ENCODE results near the gene ANAPC16.

ANAPC16 gene

GRCh38 chr10:72264536-72264935 is 48.7 kb downstream of the ANAPC16 start:
- no peak overlapping the region for H3K4me3 ChIP-seq (ENCODE audit: low read depth, low read length)
- H3K4me2 ChIP-seq (ENCODE audit: low read length), result no peak overlapping the region
- H3K4me1 ChIP-seq, result peaks cover 29% of the 10 kb centered on the region
- no peaks in the 10 kb centered on the region for H3K79me2 ChIP-seq
- no peak overlapping the region for H3K9ac ChIP-seq
- no peaks in the 10 kb centered on the region for H3K27me3 ChIP-seq (ENCODE audit: control insufficient read depth, insufficient read depth, low read length)
- H2AFZ ChIP-seq, result no peak overlapping the region
- H3K9me3 ChIP-seq (ENCODE audit: control insufficient read depth, low read length), result no peaks in the 10 kb centered on the region
- no peaks in the 10 kb centered on the region for H3K36me3 ChIP-seq (ENCODE audit: control insufficient read depth, insufficient read depth, low read length)
- TF ChIP-seq CTCF (IDR thresholded peaks at IDR 0.05), result no peak
- H3K27ac ChIP-seq, result no peak overlapping the region

- Histone ChIP-seq H3K79me2 (no peaks in the 10 kb centered on the region), H3K36me3 (ENCODE audit: control insufficient read depth, insufficient read depth, low read length) (no peaks in the 10 kb centered on the region), H3K27me3 (ENCODE audit: control insufficient read depth, insufficient read depth, low read length) (no peaks in the 10 kb centered on the region), H3K4me1 (peaks cover 20% of the 10 kb centered on the region), H3K27ac (no peak overlapping the region), H2AFZ (peak overlapping the region; percentile 38), H3K9me3 (ENCODE audit: control insufficient read depth, low read length) (no peaks in the 10 kb centered on the region), H3K9ac (no peak overlapping the region), H3K4me3 (ENCODE audit: low read depth, low read length) (no peak overlapping the region), H3K4me2 (ENCODE audit: low read length) (no peak overlapping the region)
- TF ChIP-seq CTCF (IDR thresholded peaks at IDR 0.05), result no peak
Observed at GRCh38 chr10:72265508-72265907, 49.7 kb downstream of the ANAPC16 start.

GRCh38 chr10:72265990-72266865 is 50.4 kb downstream of the ANAPC16 start:
- Histone ChIP-seq H3K4me2 (ENCODE audit: low read length) (no peak overlapping the region), H3K27ac (no peak overlapping the region), H3K79me2 (no peaks in the 10 kb centered on the region), H3K9ac (no peak overlapping the region), H3K36me3 (ENCODE audit: control insufficient read depth, insufficient read depth, low read length) (no peaks in the 10 kb centered on the region), H3K4me3 (ENCODE audit: low read depth, low read length) (no peak overlapping the region), H2AFZ (peak overlapping the region; percentile 20), H3K4me1 (peaks cover 15% of the 10 kb centered on the region), H3K27me3 (ENCODE audit: control insufficient read depth, insufficient read depth, low read length) (no peaks in the 10 kb centered on the region), H3K9me3 (ENCODE audit: control insufficient read depth, low read length) (no peaks in the 10 kb centered on the region)
- TF ChIP-seq CTCF (IDR thresholded peaks at IDR 0.05), result no peak

- no peak overlapping the region for H3K9ac ChIP-seq
- no peak overlapping the region for H2AFZ ChIP-seq
- no peak overlapping the region for H3K4me2 ChIP-seq (ENCODE audit: low read length)
- no peak overlapping the region for H3K27ac ChIP-seq
- H3K79me2 ChIP-seq, result no peaks in the 10 kb centered on the region
- TF ChIP-seq CTCF (IDR thresholded peaks at IDR 0.05), result no peak
- H3K27me3 ChIP-seq (ENCODE audit: control insufficient read depth, insufficient read depth, low read length), result no peaks in the 10 kb centered on the region
- peaks cover 11% of the 10 kb centered on the region for H3K4me1 ChIP-seq
- no peaks in the 10 kb centered on the region for H3K36me3 ChIP-seq (ENCODE audit: control insufficient read depth, insufficient read depth, low read length)
- H3K9me3 ChIP-seq (ENCODE audit: control insufficient read depth, low read length), result no peaks in the 10 kb centered on the region
- no peak overlapping the region for H3K4me3 ChIP-seq (ENCODE audit: low read depth, low read length)
Observed at GRCh38 chr10:72267381-72267780, 51.6 kb downstream of the ANAPC16 start.
